Loucy (cell line): ENCODE results near the gene SLC11A2.

Experiments used
- H2AFZ ChIP-seq: fragments of 200-600 bp; sonication (generic); 2 replicates; pipeline ENCODE4 v1.6.0; 2016; ENCODE audit warnings: antibody characterized with exemption, mild to moderate bottlenecking, low read length, moderate library complexity
- H3F3A ChIP-seq: fragments of 200-600 bp; 2 replicates; pipeline ENCODE4 v1.6.0; 2016; ENCODE audit warnings: antibody characterized with exemption, low read depth, mild to moderate bottlenecking
- H3K27me3 ChIP-seq: fragments of 200-600 bp; sonication (generic); 2 replicates; pipeline ENCODE4 v1.6.1; 2014; ENCODE audit warnings: low read length, mild to moderate bottlenecking; ENCODE audit not compliant: insufficient read depth, poor library complexity, severe bottlenecking
- H3K36me3 ChIP-seq: fragments of 200-600 bp; sonication (generic); 2 replicates; pipeline ENCODE4 v1.6.1; 2016; ENCODE audit warnings: low read length; ENCODE audit not compliant: insufficient read depth
- H3K4me1 ChIP-seq: fragments of 200-600 bp; sonication (generic); 2 replicates; pipeline ENCODE4 v1.5.1; 2014; ENCODE audit warnings: low read length, mild to moderate bottlenecking; ENCODE audit not compliant: insufficient read depth, poor library complexity, severe bottlenecking
- H3K4me2 ChIP-seq: fragments of 200-600 bp; sonication (generic); 2 replicates; pipeline ENCODE4 v1.6.0; 2014; ENCODE audit warnings: antibody characterized with exemption, low read length, low read depth, mild to moderate bottlenecking; ENCODE audit not compliant: poor library complexity, severe bottlenecking
- H3K4me3 ChIP-seq: fragments of 200-600 bp; sonication (generic); 2 replicates; pipeline ENCODE4 v1.5.1; 2014; ENCODE audit warnings: low read length, mild to moderate bottlenecking, mixed read lengths; ENCODE audit not compliant: poor library complexity, severe bottlenecking
- H3K79me2 ChIP-seq: fragments of 200-600 bp; sonication (generic); 2 replicates; pipeline ENCODE4 v1.6.1; 2014; ENCODE audit warnings: low read length; ENCODE audit not compliant: insufficient read depth
- H3K9ac ChIP-seq: fragments of 200-600 bp; sonication (generic); 2 replicates; pipeline ENCODE4 v1.6.0; 2014; ENCODE audit warnings: mild to moderate bottlenecking, low read depth, low read length, moderate library complexity; ENCODE audit not compliant: poor library complexity, severe bottlenecking
- H3K9me2 ChIP-seq: fragments of 200-600 bp; sonication (generic); replicated peaks from 2 replicates; pipeline ENCODE4 v1.6.1; 2016; ENCODE audit warnings: low read depth, low read length, mixed read lengths
- H3K9me3 ChIP-seq: fragments of 200-600 bp; sonication (generic); 2 replicates; pipeline ENCODE4 v1.6.1; 2014; ENCODE audit warnings: mild to moderate bottlenecking, antibody characterized with exemption, low read length, low read depth; ENCODE audit not compliant: insufficient read depth
- H4K20me1 ChIP-seq: fragments of 200-600 bp; sonication (generic); 2 replicates; pipeline ENCODE4 v1.6.0; 2014; ENCODE audit warnings: antibody characterized with exemption, low read length, mild to moderate bottlenecking; ENCODE audit not compliant: insufficient read depth, poor library complexity, severe bottlenecking
- EZH2phosphoT487 ChIP-seq: fragments of 200-600 bp; IDR thresholded peaks from 2 replicates; pipeline ENCODE4 v1.6.1; 2018; ENCODE audit warnings: antibody characterized with exemption, mild to moderate bottlenecking, moderate library complexity, borderline replicate concordance
- TF ChIP-seq, protein P1 (sequence below): fragments of 200-600 bp; sonication (generic); conservative IDR thresholded peaks from 2 replicates; pipeline ENCODE4 v1.5.1; 2014; ENCODE audit warnings: mild to moderate bottlenecking, antibody characterized with exemption, low read length

Gene SLC11A2

DNA sequence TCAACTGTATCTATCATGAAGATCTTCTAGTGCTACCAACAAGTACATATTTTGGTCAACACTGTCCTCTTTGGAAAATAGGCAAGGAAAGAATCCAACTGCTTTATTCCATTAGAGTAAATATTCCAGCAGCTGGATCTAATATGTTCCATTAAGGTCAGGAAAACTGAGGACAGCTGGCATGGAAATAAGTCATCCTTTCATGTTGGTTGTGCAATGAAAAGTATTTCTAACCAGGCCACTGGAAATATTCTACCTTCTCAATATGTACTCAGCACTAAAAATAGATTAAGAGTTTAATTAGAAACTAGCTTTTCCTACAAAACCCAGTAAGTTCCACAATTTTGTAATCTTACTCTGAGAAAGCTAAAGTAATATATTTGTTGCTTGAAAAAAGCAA is 54.2 kb downstream of the SLC11A2 start:
- Histone ChIP-seq H2AFZ (no peak overlapping the region), H4K20me1 (no peaks in the 10 kb centered on the region)

DNA sequence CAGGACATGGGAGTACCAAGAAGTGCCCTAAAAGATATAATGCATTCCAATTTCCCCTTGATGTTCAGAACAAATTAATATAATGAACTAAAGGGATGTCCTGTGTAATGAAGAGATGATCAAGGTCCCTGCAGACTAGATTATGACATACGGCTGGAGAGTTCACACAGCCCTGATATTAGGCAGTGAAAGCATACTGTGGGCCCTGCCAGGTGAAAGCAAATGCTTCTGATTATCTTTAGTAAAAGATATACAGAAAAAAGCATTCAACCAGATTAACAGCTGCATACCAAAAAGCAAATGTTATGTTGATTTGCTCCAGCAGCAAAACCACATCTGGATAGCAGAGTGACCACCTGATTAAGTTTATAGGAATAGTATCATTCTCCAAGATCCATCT is 61.8 kb downstream of the SLC11A2 start:
- TF ChIP-seq EZH2phosphoT487: no peak
- TF ChIP-seq, protein P1, sequence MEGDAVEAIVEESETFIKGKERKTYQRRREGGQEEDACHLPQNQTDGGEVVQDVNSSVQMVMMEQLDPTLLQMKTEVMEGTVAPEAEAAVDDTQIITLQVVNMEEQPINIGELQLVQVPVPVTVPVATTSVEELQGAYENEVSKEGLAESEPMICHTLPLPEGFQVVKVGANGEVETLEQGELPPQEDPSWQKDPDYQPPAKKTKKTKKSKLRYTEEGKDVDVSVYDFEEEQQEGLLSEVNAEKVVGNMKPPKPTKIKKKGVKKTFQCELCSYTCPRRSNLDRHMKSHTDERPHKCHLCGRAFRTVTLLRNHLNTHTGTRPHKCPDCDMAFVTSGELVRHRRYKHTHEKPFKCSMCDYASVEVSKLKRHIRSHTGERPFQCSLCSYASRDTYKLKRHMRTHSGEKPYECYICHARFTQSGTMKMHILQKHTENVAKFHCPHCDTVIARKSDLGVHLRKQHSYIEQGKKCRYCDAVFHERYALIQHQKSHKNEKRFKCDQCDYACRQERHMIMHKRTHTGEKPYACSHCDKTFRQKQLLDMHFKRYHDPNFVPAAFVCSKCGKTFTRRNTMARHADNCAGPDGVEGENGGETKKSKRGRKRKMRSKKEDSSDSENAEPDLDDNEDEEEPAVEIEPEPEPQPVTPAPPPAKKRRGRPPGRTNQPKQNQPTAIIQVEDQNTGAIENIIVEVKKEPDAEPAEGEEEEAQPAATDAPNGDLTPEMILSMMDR: no peak
- Histone ChIP-seq H3K9me3 (no peaks in the 10 kb centered on the region), H3K36me3 (no peaks in the 10 kb centered on the region), H2AFZ (no peak overlapping the region), H4K20me1 (no peaks in the 10 kb centered on the region), H3K79me2 (no peaks in the 10 kb centered on the region), H3F3A (no peaks in the 10 kb centered on the region), H3K4me1 (no peaks in the 10 kb centered on the region), H3K27me3 (no peaks in the 10 kb centered on the region), H3K9ac (no peak overlapping the region), H3K4me3 (no peak overlapping the region), H3K4me2 (no peak overlapping the region), H3K9me2 (no peaks in the 10 kb centered on the region)

More for the DNA sequence above, 54.2 kb downstream of the SLC11A2 start:
- H3K9ac ChIP-seq: no peak overlapping the region
- H3K9me2 ChIP-seq: no peaks in the 10 kb centered on the region
- H3K36me3 ChIP-seq: peaks cover 8% of the 10 kb centered on the region; the same call in 1 of the 2 replicates
- H3K79me2 ChIP-seq: no peaks in the 10 kb centered on the region
- no peaks in the 10 kb centered on the region; the same call in 1 of the 2 replicates for H3F3A ChIP-seq
- peaks cover 6% of the 10 kb centered on the region for H3K4me1 ChIP-seq
- no peaks in the 10 kb centered on the region; the same call in 1 of the 2 replicates for H3K9me3 ChIP-seq
- H3K4me2 ChIP-seq: no peak overlapping the region
- TF ChIP-seq, protein P1: no peak
- TF ChIP-seq EZH2phosphoT487: no peak
- no peaks in the 10 kb centered on the region for H3K27me3 ChIP-seq
- no peak overlapping the region for H3K4me3 ChIP-seq

DNA sequence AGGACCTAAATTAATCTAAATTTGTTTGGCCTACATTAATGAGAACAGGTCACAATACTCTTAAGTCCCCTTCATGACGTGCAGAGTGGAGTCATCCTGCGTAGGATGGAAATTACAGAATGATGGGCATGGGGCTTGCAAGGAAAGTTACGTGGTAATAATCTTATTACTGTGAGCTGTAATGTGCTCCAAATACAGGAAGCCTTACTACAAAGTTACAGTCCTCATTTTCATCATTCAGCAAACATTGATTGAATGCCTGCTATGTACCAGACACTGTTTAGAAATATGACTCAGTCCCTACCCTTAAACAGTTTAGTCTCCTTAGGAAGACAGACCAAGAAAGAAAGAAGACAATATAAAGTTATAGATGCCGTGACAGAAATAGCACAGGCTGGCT is 64.5 kb downstream of the SLC11A2 start:
- no peak overlapping the region for H3K4me3 ChIP-seq
- no peaks in the 10 kb centered on the region for H3K79me2 ChIP-seq
- H3F3A ChIP-seq: no peaks in the 10 kb centered on the region
- no peaks in the 10 kb centered on the region for H3K4me1 ChIP-seq
- H4K20me1 ChIP-seq: no peaks in the 10 kb centered on the region
- no peak overlapping the region for H2AFZ ChIP-seq
- no peaks in the 10 kb centered on the region for H3K9me3 ChIP-seq
- no peaks in the 10 kb centered on the region for H3K9me2 ChIP-seq
- no peak overlapping the region for H3K9ac ChIP-seq
- H3K36me3 ChIP-seq: no peaks in the 10 kb centered on the region
- no peak overlapping the region for H3K4me2 ChIP-seq
- TF ChIP-seq EZH2phosphoT487: no peak
- TF ChIP-seq, protein P1: no peak
- H3K27me3 ChIP-seq: no peaks in the 10 kb centered on the region
